GM12892 (cell line): ENCODE results near the gene DHX15.

ENCODE experiments used
- DNase-seq: peaks from one replicate; pipeline ENCODE4 v3.0.0; 2011; ENCODE audit not compliant: insufficient read length
- FAIRE-seq: peaks from 2 replicates; lab custom pipeline; 2011; peaks lifted over from hg19 to GRCh38; lab: Jason Lieb, UNC
- POLR2A ChIP-seq: IDR thresholded peaks from 2 replicates; pipeline ENCODE4 v1.6.1; 2011; ENCODE audit warnings: low read depth, low read length, control low read depth
- POLR2AphosphoS5 ChIP-seq: IDR thresholded peaks from 2 replicates; pipeline ENCODE4 v1.6.1; 2011; ENCODE audit warnings: low read depth, low read length, control low read depth
- TAF1 ChIP-seq: IDR thresholded peaks from 2 replicates; pipeline ENCODE4 v1.6.1; 2011; ENCODE audit warnings: low read depth, mild to moderate bottlenecking, control low read depth, low read length, borderline replicate concordance

DHX15 gene

DNA sequence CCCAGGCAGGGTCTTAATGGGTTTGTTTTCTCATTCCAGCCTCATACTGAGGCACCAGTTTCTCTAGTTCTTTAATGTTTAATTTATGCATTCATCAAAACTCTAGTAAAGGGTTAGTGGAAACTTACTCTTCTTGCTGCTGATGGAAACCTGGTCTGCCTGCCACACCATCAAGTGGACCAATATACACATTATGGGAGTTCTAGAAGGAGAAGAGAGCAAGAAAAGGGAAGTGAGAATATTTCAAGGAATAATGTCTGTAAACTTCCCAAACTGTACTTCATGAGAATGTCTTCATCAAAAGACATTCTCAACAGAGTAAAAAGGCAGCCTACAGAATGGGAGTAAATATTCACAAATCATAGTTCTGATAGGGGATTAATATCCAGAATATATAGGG lies 20.9 kb upstream of the DHX15 start:
- no peak for TF ChIP-seq TAF1
- TF ChIP-seq POLR2AphosphoS5 = no peak
- TF ChIP-seq POLR2A = no peak
- FAIRE-seq (no peak), DNase-seq (no peak)

DNA sequence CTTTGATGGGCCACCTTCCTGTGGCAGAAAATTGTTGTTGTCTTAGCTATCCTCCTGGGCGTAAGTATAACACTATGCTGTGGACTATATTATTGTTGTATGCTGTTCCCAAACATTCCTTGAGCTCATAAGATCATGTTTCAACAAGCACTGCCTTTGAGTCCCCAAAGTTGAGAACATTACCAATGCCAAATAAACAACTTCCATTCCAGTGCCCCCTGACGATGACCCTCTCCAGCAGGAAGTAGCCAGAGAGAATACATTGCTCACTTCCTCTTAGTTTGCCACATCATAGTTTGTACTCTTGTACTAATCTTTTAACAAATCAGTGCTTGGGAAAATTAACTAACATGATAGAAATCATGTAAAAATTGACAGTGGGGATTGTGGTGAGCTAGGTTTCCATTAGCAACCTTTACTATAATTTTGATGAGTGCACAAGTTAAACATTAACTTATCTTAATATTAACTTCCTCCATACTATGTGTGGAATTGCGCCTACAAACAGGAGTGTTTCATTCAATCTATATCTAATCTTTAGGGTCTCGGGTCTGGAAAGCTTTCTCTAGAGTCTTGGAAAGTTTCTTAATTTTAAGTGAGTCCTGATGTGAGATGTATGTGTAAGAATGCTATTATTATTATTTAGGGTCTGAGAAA lies 20.3 kb upstream of the DHX15 start:
- FAIRE-seq (no peak), DNase-seq (no peak)
- TF ChIP-seq POLR2AphosphoS5 (no peak), POLR2A (no peak)

DNA sequence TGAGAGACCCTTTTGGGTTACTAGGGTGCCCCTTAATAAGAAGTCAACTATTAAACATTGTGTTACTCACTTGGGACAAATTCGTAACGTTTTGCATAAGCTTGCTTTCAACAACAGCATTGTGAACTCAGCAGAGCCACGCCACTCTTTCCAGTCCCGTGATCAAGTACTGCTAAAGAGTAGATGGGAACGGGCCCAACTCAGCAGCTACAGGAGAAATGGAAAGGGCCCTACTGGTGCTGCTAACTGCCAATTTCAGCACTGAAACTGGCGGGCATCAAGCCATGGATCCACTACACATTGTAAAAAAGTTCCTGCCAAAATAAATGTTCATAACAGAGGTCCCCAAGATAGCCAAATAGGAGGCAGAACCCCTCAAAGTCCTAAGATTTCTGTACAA lies 19.0 kb upstream of the DHX15 start:
- TF ChIP-seq POLR2A (no peak), POLR2AphosphoS5 (no peak), TAF1 (no peak)
- FAIRE-seq = no peak

DNA sequence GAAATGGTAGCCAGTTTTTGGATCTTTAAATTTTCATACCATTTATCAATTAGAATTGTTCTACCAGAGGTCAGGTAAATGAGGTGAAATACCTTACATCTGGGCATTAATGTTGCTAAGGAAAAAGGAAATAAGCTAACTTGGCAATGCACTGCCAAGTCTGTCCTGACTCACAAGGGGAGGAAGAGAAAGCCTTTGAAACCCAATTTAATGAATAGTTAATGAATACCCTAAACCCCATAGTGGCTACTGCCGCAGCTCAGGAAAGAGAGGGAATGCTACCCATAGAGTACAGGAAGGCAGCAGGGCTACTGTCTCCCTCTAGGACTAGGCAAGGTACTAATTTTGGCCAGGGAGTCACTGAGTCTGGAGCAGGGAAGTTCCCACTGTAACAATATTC lies 16.8 kb upstream of the DHX15 start:
- FAIRE-seq (no peak), DNase-seq (no peak)
- TF ChIP-seq TAF1 (no peak), POLR2A (no peak), POLR2AphosphoS5 (no peak)

More for the DNA sequence above, 19.0 kb upstream of the DHX15 start:
- DNase-seq = no peak

DNA sequence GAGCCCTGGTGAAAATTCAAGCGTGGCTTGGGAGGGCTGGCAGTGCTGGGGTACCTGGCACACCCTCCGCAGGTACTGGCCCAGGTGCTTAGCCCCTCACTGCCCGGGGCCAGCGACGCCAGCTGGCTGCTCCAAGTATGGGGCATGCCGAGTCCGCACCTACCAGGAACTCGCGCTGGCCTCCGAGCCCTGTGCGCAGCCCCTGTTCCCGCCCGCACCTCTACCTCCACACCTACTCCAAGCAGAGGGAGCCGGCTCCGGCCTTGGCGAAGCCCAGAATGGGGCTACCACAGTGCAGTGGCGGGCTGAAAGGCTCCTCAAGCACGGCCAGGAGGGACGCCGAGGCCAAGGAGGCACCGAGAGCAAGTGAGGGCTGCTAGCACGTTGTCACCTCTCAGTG lies 14.9 kb upstream of the DHX15 start:
- TF ChIP-seq POLR2AphosphoS5 = no peak
- no peak for TF ChIP-seq TAF1
- no peak for FAIRE-seq

DNA sequence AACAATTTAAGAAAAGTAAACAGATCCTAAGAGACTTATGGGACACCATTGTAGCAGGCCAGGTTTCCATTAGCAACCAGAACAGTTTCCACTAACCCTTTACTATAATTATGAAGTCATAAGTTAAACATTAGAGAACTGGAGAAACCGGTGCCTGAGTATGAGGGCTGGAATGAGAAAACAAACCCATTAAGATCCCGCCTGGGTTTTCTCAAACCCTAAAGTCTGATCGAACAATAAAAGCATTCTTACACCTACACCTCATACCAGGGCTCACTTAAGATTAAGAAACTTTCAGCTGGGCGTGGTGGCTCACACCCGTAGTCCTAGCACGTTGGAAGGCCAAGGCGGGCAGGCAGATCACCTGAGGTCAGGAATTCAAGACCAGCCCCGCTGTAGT lies 13.7 kb upstream of the DHX15 start:
- no peak for DNase-seq
- FAIRE-seq = no peak
- no peak for TF ChIP-seq POLR2AphosphoS5
- TF ChIP-seq TAF1 = no peak
- no peak for TF ChIP-seq POLR2A

More for the DNA sequence above, 14.9 kb upstream of the DHX15 start:
- DNase-seq = no peak

DNA sequence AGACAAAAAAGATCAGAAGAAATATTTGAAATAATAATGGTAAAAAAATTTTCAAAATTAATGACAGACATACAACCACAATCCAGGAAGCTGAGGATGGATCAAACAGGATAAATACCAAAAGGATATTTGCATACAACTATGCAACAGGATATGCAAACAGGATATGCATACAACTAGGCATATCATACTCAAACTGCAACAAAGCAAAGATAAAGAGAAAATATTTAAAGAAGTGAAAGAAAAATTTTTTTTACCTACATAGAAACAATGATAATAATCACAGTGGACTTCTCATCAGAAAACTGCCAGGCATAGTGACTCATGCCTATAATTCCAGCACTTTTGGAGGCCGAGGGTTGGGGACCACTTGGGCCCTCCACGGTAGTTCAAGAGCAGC lies 11.3 kb upstream of the DHX15 start:
- DNase-seq (no peak), FAIRE-seq (no peak)
- TF ChIP-seq TAF1 = no peak
- TF ChIP-seq POLR2A = no peak
- TF ChIP-seq POLR2AphosphoS5 = no peak

DNA sequence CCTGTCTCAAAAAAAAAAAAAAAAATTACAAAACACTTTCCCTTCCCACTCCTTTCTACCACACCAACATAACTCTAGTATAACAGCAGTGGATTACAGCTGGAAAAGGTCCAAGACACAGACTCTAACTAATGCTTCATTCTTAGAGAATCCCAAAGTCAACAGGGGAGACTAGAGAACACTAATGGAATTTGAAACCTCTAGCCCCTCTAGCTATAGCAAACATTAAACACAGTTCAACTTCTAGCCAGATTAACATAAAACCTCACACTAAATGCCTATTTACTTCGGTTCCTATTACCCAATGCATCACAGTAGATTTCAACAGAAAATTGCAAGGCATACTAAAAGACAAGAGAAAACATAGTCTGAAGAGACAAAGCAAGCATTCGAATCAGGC lies 10.5 kb upstream of the DHX15 start:
- DNase-seq (no peak), FAIRE-seq (no peak)
- TF ChIP-seq TAF1 (no peak), POLR2A (no peak), POLR2AphosphoS5 (no peak)

DNA sequence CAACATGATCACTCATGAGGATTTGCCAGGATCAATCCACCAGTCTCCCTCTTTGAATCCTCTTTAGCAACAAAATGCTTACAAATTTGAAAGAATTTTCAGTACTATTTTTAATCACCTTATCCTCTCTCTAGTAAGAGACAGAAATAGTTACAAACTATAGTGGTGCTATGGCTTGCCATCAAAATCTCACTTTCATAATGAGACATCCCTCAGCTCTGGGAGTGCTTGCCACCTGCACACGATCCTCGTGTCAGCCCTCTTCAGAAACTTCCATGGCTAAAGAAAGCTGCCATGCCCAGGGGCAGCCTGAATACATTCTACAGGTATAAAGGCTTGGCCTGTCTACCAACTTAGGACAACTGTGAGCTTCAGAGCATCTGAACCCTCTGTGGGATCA lies 5.1 kb upstream of the DHX15 start:
- DNase-seq = no peak
- FAIRE-seq = no peak
- TF ChIP-seq POLR2A (no peak), TAF1 (no peak), POLR2AphosphoS5 (no peak)

DNA sequence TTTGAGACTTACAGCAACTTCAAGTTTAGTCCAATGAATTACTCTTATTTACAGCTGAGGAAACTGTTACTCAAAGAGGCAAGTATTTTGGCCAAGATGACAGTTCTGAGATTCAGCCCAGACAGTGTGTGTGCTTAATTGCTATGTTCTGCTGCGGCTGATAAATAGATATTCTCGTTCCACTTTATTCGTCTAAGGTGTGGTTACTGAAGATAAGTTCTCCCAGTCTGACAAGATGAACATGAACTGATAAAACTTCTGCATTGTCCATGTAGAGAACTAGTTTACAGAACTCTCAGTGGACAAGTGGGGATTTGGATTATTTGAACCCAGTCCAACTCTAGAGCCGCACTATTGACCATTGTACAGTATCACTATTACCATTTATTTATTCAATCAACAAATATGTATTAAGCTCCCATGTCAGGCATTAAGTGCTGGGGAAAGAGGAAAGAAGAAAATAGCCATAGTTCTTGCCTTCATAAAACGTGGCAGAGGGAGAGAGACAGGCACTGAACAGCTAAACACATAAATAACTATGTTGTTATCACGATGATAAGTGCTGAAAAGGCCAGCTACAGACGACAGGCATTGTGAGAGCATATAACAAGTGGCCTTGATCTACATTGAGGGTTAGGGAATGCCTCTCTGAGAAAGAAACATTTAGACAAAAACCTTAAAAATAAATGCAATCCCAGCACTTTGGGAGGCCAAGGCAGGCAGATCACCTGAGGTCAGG lies 4.0 kb upstream of the DHX15 start:
- TF ChIP-seq POLR2A (no peak), TAF1 (no peak), POLR2AphosphoS5 (no peak)
- no peak for DNase-seq

DNA sequence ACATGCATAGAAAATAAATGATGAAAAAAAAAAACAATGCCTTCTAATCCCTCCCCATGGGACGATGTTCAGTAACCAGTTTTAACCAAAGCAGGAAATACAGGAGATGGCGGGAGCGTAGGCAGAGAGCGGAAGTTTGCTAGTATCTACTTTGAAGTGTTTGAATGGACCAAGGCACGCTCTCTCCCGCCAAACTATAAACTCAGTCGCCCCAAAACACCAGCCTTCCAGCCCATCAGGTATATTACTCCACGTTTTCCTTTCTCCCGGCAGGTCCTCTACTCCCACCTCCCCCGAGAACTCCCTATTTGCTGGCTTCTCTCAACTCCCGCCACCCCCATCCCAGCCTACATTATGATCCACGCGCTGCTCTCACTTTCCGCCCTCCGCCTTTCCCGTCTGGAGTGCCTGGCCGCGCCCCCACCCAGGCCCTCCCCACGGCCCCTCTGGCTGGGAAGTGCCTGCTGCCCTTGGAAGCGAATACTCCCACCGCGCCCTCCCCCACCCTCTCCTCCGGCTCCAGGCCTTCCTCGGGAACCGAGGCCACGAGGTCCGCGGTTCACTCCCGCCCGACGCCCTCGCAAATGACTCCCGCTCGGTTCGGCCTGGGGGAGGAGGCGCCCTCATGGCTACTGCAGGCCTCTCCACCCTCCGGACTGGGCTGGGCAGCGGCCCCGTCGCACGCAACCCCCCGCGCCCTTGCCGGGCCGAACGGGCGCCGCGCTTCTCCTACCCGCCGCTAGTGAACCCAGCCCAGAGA lies 723 bp downstream of the DHX15 start:
- DNase-seq (peak; percentile 27), FAIRE-seq (peak; percentile 96)
- TF ChIP-seq POLR2AphosphoS5 (peak; percentile 61; the same call in 1 of the 2 replicates), TAF1 (no peak), POLR2A (peak; percentile 54)

More for the DNA sequence above, 4.0 kb upstream of the DHX15 start:
- no peak for FAIRE-seq

DNA sequence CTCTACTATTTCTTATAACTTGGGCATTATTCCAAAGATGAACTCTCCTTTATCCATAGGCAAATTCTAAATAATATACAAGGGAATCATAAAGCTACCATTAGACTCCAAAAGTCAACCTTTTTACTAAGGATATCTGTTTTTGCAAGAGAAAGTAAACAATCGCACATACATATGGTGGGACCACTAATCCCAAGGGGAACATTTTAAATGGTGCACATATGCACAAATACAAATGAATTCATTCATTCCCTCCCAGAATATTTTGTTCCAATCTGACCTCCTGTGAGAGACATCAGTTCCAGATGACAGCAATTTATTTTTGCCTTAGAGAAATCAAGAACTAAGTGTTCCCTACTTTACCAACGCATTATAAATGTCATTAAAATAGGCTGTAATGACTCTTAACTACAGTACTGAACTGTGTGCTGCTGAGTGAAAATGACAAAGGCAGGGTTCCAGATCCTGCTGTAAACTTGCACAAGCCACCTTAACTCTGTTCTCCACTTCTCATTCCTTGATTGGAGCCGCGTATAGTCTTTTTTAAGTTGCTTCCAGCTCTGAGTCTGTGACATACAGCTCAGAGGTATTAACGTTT lies 2.0 kb downstream of the DHX15 start:
- FAIRE-seq (peak; percentile 70), DNase-seq (no peak)
- TF ChIP-seq TAF1 = no peak
- TF ChIP-seq POLR2A = no peak
- TF ChIP-seq POLR2AphosphoS5 = no peak
